HepG2 (cell line): ENCODE data around the gene ATAD3C. TPM values are rescaled to one million over a fixed set of nuclear protein-coding genes. Genes with fewer than 3 reads are reported as not detected.

Experiments used
- ASH2L ChIP-seq: fragments of 300-600, 200-600 bp; sonication (generic); IDR thresholded peaks from 2 replicates; pipeline ENCODE4 v1.7.0; 2017; ENCODE audit warnings: low read depth, mild to moderate bottlenecking, moderate library complexity, mixed read lengths, low read length; ENCODE audit not compliant: insufficient read length
- ETV6 ChIP-seq: sonication (generic); formaldehyde crosslinking; conservative IDR thresholded peaks from 2 replicates; pipeline ENCODE4 v1.4.0; 2020; ENCODE audit warnings: missing genetic modification reagents
- GATA4 ChIP-seq: sonication (generic); IDR thresholded peaks from 2 replicates; pipeline ENCODE4 v1.6.1; 2016; ENCODE audit warnings: antibody characterized with exemption, low read depth, borderline replicate concordance
- KMT2A ChIP-seq: sonication (generic); formaldehyde crosslinking; IDR thresholded peaks from 2 replicates; pipeline ENCODE4 v1.4.0; 2020; ENCODE audit warnings: missing genetic modification reagents
- MIXL1 ChIP-seq: IDR thresholded peaks from 2 replicates; pipeline ENCODE4 v1.6.1; 2016
- NFKBIZ ChIP-seq: IDR thresholded peaks from 2 replicates; pipeline ENCODE4 v1.6.1; 2018; ENCODE audit warnings: missing genetic modification reagents, missing compliant biosample characterization
- NR2F2 ChIP-seq: IDR thresholded peaks from 2 replicates; pipeline ENCODE4 v1.6.1; 2012; ENCODE audit warnings: low read depth, inconsistent platforms, borderline replicate concordance
- PCBP1 ChIP-seq: fragments of 200-400 bp; formaldehyde crosslinking; IDR thresholded peaks from 2 replicates; pipeline ENCODE4 v1.6.1; 2017; ENCODE audit warnings: mild to moderate bottlenecking, low read depth, low read length, borderline replicate concordance
- SMAD1 ChIP-seq: sonication (generic); formaldehyde crosslinking; IDR thresholded peaks from 2 replicates; pipeline ENCODE4 v1.4.0; 2020; ENCODE audit warnings: missing genetic modification reagents, low read depth, mild to moderate bottlenecking, borderline replicate concordance
- SP140L ChIP-seq: sonication (generic); formaldehyde crosslinking; IDR thresholded peaks from 2 replicates; pipeline ENCODE4 v1.4.0; 2020; ENCODE audit warnings: missing genetic modification reagents, borderline replicate concordance
- TAF15 ChIP-seq: fragments of 200-400 bp; formaldehyde crosslinking; IDR thresholded peaks from one replicate; pipeline ENCODE4 v1.6.1; 2018; ENCODE audit warnings: mild to moderate bottlenecking, low read depth, low read length; ENCODE audit not compliant: poor library complexity, severe bottlenecking
- ZBTB7B ChIP-seq: sonication (generic); formaldehyde crosslinking; IDR thresholded peaks from 2 replicates; pipeline ENCODE4 v1.4.0; 2020; ENCODE audit warnings: missing genetic modification reagents
- ZNF232 ChIP-seq: sonication (generic); formaldehyde crosslinking; IDR thresholded peaks from 2 replicates; pipeline ENCODE4 v1.4.0; 2020; ENCODE audit warnings: missing genetic modification reagents, borderline replicate concordance
- ZNF292 ChIP-seq: sonication (generic); formaldehyde crosslinking; IDR thresholded peaks from 2 replicates; pipeline ENCODE4 v1.8.1; 2022; ENCODE audit warnings: mild to moderate bottlenecking, low read depth, missing genetic modification reagents, borderline replicate concordance
- ZNF446 ChIP-seq: sonication (generic); formaldehyde crosslinking; IDR thresholded peaks from 2 replicates; pipeline ENCODE4 v1.5.0; 2020; ENCODE audit warnings: mild to moderate bottlenecking, missing genetic modification reagents
- ZNF629 ChIP-seq: sonication (generic); formaldehyde crosslinking; conservative IDR thresholded peaks from 2 replicates; pipeline ENCODE4 v1.5.0; 2020; ENCODE audit warnings: missing genetic modification reagents
- ZNF83 ChIP-seq: sonication (generic); formaldehyde crosslinking; IDR thresholded peaks from 2 replicates; pipeline ENCODE4 v1.4.0; 2020; ENCODE audit warnings: missing genetic modification reagents, mild to moderate bottlenecking, borderline replicate concordance
- polyA plus RNA-seq, 8 experiments: library from polyadenylated mRNA; depleted of rRNA in 3 of 8; stranded (reverse) in 7 of 8; unstranded in 1 of 8; fragments of >200 nt; fragmentation: Illumina TruSeq in 4 of 8; extraction: Trizol in 4 of 8; gene quantifications; 2 replicates each; pipeline versions ENCODE4 v1.2.1 to v1.2.3, GENCODE V29; 2011 to 2016; ENCODE audit warnings: low read depth in 4 of 8, missing spikeins in 1 of 8, mixed read lengths in 1 of 8; ENCODE audit not compliant: insufficient read depth in 1 of 8
- total RNA-seq, 5 experiments: library from RNA; depleted of rRNA; stranded (reverse); fragments of >200 nt; fragmentation: Illumina TruSeq; extraction: Trizol; gene quantifications; 2 replicates each; pipeline ENCODE4 v1.2.3, GENCODE V29; 2016; ENCODE audit warnings: low read depth in 1 of 5
- TF ChIP-seq, protein P1 (sequence below): sonication (generic); formaldehyde crosslinking; IDR thresholded peaks from 2 replicates; pipeline ENCODE4 v1.4.0; 2020; ENCODE audit warnings: missing genetic modification reagents
- TF ChIP-seq, protein P2 (sequence below): sonication (generic); formaldehyde crosslinking; IDR thresholded peaks from 2 replicates; pipeline ENCODE4 v1.4.0; 2020; ENCODE audit warnings: mild to moderate bottlenecking, missing genetic modification reagents
- TF ChIP-seq, protein P3 (sequence below): sonication (generic); formaldehyde crosslinking; conservative IDR thresholded peaks from 2 replicates; pipeline ENCODE4 v1.8.0; 2022; ENCODE audit warnings: low read depth, missing genetic modification reagents
- TF ChIP-seq, protein P4 (sequence below): sonication (generic); formaldehyde crosslinking; IDR thresholded peaks from 2 replicates; pipeline ENCODE4 v1.8.1; 2023; ENCODE audit warnings: mild to moderate bottlenecking, missing genetic modification reagents
- TF ChIP-seq, protein P5 (sequence below): sonication (generic); formaldehyde crosslinking; IDR thresholded peaks from 2 replicates; pipeline ENCODE4 v1.8.0; 2022; ENCODE audit warnings: missing genetic modification reagents, mild to moderate bottlenecking, borderline replicate concordance
- TF ChIP-seq, protein P6 (sequence below): sonication (generic); formaldehyde crosslinking; IDR thresholded peaks from 2 replicates; pipeline ENCODE4 v1.4.0; 2020; ENCODE audit warnings: missing genetic modification reagents
- TF ChIP-seq, protein P7 (sequence below): sonication (generic); formaldehyde crosslinking; IDR thresholded peaks from 2 replicates; pipeline ENCODE4 v1.8.0; 2022; ENCODE audit warnings: mild to moderate bottlenecking, missing genetic modification reagents

ATAD3C gene
- total and polyA plus RNA-seq, 2 of the 13 experiments (the other 11 are each of a cell fraction or from before 2014, with no cell fraction given): 2.4 to 3.2 TPM

DNA sequence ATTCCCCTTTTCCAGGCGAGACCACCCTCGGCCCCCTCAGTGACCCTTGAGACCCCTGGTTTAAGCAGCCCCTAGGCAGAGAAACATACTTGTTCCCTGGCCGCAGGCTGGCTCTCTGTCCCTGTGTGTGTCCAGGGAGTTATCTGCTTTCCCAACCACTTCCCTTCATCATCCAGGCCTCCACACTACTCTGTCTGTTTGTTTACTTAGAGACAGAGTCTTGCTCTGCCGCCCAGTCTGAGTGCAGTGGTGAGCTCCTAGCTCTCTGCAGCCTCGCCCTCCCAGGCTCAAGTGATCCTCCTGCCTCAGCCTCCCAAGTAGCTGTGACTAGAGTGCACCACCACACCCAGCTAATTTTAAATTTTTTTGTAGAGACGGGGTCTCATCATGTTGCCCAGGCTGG is 19.8 kb upstream of the ATAD3C start (continued):
- TF ChIP-seq ZNF83 (CRISPR knock-in tag) (no peak), ZNF629 (CRISPR knock-in tag) (no peak), ZNF446 (CRISPR knock-in tag) (no peak), ETV6 (CRISPR knock-in tag) (no peak), SP140L (no peak), PCBP1 (no peak), KMT2A (CRISPR knock-in tag) (no peak; the same call in 1 of the 2 replicates), NFKBIZ (CRISPR knock-in tag) (no peak), ZNF232 (CRISPR knock-in tag) (no peak), GATA4 (no peak), NR2F2 (no peak), ZNF292 (CRISPR knock-in tag) (peak; percentile 41; the same call in 1 of the 2 replicates), SMAD1 (CRISPR knock-in tag) (no peak), MIXL1 (CRISPR knock-in tag) (no peak), ASH2L (no peak), ZBTB7B (CRISPR knock-in tag) (0 out of 2 replicates have a peak, but pooled peaks have one; percentile 28), TAF15 (no peak)
- TF ChIP-seq, protein P1, sequence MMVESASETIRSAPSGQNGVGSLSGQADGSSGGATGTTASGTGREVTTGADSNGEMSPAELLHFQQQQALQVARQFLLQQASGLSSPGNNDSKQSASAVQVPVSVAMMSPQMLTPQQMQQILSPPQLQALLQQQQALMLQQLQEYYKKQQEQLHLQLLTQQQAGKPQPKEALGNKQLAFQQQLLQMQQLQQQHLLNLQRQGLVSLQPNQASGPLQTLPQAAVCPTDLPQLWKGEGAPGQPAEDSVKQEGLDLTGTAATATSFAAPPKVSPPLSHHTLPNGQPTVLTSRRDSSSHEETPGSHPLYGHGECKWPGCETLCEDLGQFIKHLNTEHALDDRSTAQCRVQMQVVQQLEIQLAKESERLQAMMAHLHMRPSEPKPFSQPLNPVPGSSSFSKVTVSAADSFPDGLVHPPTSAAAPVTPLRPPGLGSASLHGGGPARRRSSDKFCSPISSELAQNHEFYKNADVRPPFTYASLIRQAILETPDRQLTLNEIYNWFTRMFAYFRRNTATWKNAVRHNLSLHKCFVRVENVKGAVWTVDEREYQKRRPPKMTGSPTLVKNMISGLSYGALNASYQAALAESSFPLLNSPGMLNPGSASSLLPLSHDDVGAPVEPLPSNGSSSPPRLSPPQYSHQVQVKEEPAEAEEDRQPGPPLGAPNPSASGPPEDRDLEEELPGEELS (CRISPR knock-in tag): no peak
- TF ChIP-seq, protein P2, sequence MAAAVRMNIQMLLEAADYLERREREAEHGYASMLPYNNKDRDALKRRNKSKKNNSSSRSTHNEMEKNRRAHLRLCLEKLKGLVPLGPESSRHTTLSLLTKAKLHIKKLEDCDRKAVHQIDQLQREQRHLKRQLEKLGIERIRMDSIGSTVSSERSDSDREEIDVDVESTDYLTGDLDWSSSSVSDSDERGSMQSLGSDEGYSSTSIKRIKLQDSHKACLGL: no peak
- TF ChIP-seq, protein P3, sequence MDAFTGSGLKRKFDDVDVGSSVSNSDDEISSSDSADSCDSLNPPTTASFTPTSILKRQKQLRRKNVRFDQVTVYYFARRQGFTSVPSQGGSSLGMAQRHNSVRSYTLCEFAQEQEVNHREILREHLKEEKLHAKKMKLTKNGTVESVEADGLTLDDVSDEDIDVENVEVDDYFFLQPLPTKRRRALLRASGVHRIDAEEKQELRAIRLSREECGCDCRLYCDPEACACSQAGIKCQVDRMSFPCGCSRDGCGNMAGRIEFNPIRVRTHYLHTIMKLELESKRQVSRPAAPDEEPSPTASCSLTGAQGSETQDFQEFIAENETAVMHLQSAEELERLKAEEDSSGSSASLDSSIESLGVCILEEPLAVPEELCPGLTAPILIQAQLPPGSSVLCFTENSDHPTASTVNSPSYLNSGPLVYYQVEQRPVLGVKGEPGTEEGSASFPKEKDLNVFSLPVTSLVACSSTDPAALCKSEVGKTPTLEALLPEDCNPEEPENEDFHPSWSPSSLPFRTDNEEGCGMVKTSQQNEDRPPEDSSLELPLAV (CRISPR knock-in tag): no peak
- TF ChIP-seq, protein P4, sequence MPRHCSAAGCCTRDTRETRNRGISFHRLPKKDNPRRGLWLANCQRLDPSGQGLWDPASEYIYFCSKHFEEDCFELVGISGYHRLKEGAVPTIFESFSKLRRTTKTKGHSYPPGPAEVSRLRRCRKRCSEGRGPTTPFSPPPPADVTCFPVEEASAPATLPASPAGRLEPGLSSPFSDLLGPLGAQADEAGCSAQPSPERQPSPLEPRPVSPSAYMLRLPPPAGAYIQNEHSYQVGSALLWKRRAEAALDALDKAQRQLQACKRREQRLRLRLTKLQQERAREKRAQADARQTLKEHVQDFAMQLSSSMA (CRISPR knock-in tag): no peak
- TF ChIP-seq, protein P5, sequence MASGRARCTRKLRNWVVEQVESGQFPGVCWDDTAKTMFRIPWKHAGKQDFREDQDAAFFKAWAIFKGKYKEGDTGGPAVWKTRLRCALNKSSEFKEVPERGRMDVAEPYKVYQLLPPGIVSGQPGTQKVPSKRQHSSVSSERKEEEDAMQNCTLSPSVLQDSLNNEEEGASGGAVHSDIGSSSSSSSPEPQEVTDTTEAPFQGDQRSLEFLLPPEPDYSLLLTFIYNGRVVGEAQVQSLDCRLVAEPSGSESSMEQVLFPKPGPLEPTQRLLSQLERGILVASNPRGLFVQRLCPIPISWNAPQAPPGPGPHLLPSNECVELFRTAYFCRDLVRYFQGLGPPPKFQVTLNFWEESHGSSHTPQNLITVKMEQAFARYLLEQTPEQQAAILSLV (CRISPR knock-in tag): no peak
- TF ChIP-seq, protein P6, sequence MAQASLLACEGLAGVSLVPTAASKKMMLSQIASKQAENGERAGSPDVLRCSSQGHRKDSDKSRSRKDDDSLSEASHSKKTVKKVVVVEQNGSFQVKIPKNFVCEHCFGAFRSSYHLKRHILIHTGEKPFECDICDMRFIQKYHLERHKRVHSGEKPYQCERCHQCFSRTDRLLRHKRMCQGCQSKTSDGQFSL (CRISPR knock-in tag): no peak
- TF ChIP-seq, protein P7, sequence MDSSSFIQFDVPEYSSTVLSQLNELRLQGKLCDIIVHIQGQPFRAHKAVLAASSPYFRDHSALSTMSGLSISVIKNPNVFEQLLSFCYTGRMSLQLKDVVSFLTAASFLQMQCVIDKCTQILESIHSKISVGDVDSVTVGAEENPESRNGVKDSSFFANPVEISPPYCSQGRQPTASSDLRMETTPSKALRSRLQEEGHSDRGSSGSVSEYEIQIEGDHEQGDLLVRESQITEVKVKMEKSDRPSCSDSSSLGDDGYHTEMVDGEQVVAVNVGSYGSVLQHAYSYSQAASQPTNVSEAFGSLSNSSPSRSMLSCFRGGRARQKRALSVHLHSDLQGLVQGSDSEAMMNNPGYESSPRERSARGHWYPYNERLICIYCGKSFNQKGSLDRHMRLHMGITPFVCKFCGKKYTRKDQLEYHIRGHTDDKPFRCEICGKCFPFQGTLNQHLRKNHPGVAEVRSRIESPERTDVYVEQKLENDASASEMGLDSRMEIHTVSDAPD (CRISPR knock-in tag): 0 out of 2 replicates have a peak, but pooled peaks have one; percentile 64
